ENCODE results near the gene POP7.

The POP7 gene

GRCh38 chr7:100753750-100754149, 47.8 kb downstream of the POP7 start:
- H3K4me3 ChIP-seq (ENCODE audit: low read depth, low read length) = no peak overlapping the region
- DNase-seq (ENCODE audit: low read depth) = no peak
- TF ChIP-seq CTCF (IDR thresholded peaks at IDR 0.05; ENCODE audit: control insufficient read depth, extremely low read depth, insufficient read depth) = no peak

Measured in LNCaP clone FGC (cell line).